SJCRH30 (cell line): Measurements from ENCODE around the gene IPMK. TPM values are rescaled to one million over a fixed set of nuclear protein-coding genes. Genes with fewer than 3 reads are reported as not detected.
A peak's percentile ranks its signal among the peaks of the same experiment; 100 is the strongest.

ENCODE experiments used
- DNase-seq, 2 experiments: peaks; one replicate each; pipeline ENCODE4 v3.0.0-alpha.2; 2015 to 2020
- H3K27ac ChIP-seq: fragments of 250-450 bp; sonication (Bioruptor Pico); 2 replicates; pipeline ENCODE4 v1.5.1; 2020; ENCODE audit warnings: mild to moderate bottlenecking, moderate library complexity
- H3K27me3 ChIP-seq: fragments of 250-450 bp; sonication (Bioruptor Pico); 2 replicates; pipeline ENCODE4 v1.5.1; 2020; ENCODE audit warnings: mild to moderate bottlenecking, moderate library complexity
- H3K36me3 ChIP-seq: fragments of 250-450 bp; sonication (Bioruptor Pico); 2 replicates; pipeline ENCODE4 v1.5.1; 2020; ENCODE audit warnings: mild to moderate bottlenecking, moderate library complexity
- H3K4me1 ChIP-seq: fragments of 250-450 bp; sonication (Bioruptor Pico); 2 replicates; pipeline ENCODE4 v1.5.1; 2020; ENCODE audit warnings: mild to moderate bottlenecking, moderate library complexity
- H3K4me3 ChIP-seq: fragments of 250-450 bp; sonication (Bioruptor Pico); 2 replicates; pipeline ENCODE4 v1.5.1; 2020; ENCODE audit warnings: mild to moderate bottlenecking, moderate library complexity
- H3K9me3 ChIP-seq: fragments of 250-450 bp; sonication (Bioruptor Pico); replicated peaks from 2 replicates; pipeline ENCODE4 v1.5.1; 2020; ENCODE audit warnings: mild to moderate bottlenecking, moderate library complexity
- total RNA-seq: library from RNA; depleted of rRNA; stranded (reverse); fragments of >200 nt; shearing (Covaris generic); gene quantifications from 2 replicates; pipeline ENCODE4 v1.2.3, GENCODE V29; 2014; rRNA removed

The IPMK gene
- total RNA-seq, result 6.1 and 6.5 TPM in 2 replicates

GRCh38 chr10:58267713-58268453 is at the start of gene IPMK:
Gene IPMK (minus strand): TSS chr10:58267894. CDS start chr10:58267611, 283 bp downstream.
- Histone ChIP-seq H3K4me3 (peak within 1 kb of the TSS; percentile 83), H3K9me3 (no peaks in the 10 kb centered on the region), H3K36me3 (no peaks in the 10 kb centered on the region), H3K27me3 (no peaks in the 10 kb centered on the region), H3K4me1 (no peaks in the 10 kb centered on the region; the same call in 1 of the 2 replicates), H3K27ac (peak within 1 kb of the TSS; percentile 59)
- peak; percentile 87 to 89 for DNase-seq

GRCh38 chr10:58316874-58317273 is 49.2 kb upstream of the IPMK start:
- no peak overlapping the region for H3K27ac ChIP-seq
- peaks cover 14% of the 10 kb centered on the region for H3K4me1 ChIP-seq
- no peaks in the 10 kb centered on the region for H3K27me3 ChIP-seq
- no peaks in the 10 kb centered on the region for H3K9me3 ChIP-seq
- no peak for DNase-seq
- no peaks in the 10 kb centered on the region for H3K36me3 ChIP-seq
- no peak overlapping the region for H3K4me3 ChIP-seq

GRCh38 chr10:58311026-58311425 is 43.3 kb upstream of the IPMK start:
- Histone ChIP-seq H3K27ac (no peak overlapping the region), H3K4me1 (no peaks in the 10 kb centered on the region), H3K27me3 (no peaks in the 10 kb centered on the region), H3K9me3 (no peaks in the 10 kb centered on the region), H3K4me3 (no peak overlapping the region), H3K36me3 (no peaks in the 10 kb centered on the region)
- DNase-seq, result no peak

- no peaks in the 10 kb centered on the region for H3K27me3 ChIP-seq
- H3K36me3 ChIP-seq, result no peaks in the 10 kb centered on the region
- H3K9me3 ChIP-seq, result no peaks in the 10 kb centered on the region
- no peak overlapping the region for H3K27ac ChIP-seq
- DNase-seq, result no peak
- no peak overlapping the region for H3K4me3 ChIP-seq
- no peaks in the 10 kb centered on the region for H3K4me1 ChIP-seq
These were observed 40.0 kb upstream of the IPMK start for GRCh38 chr10:58307676-58308075.

- H3K9me3 ChIP-seq, result no peaks in the 10 kb centered on the region
- no peaks in the 10 kb centered on the region for H3K27me3 ChIP-seq
- no peak overlapping the region for H3K27ac ChIP-seq
- H3K36me3 ChIP-seq, result no peaks in the 10 kb centered on the region
- no peak overlapping the region for H3K4me3 ChIP-seq
- no peak for DNase-seq
- no peaks in the 10 kb centered on the region for H3K4me1 ChIP-seq
These were observed 38.1 kb upstream of the IPMK start for GRCh38 chr10:58305821-58306220.

GRCh38 chr10:58304099-58304633 is 36.5 kb upstream of the IPMK start:
- no peaks in the 10 kb centered on the region for H3K36me3 ChIP-seq

GRCh38 chr10:58302254-58302653 is 34.6 kb upstream of the IPMK start:
- H3K27me3 ChIP-seq, result no peaks in the 10 kb centered on the region
- no peak for DNase-seq

More at GRCh38 chr10:58304099-58304633, 36.5 kb upstream of the IPMK start:
- H3K27ac ChIP-seq, result no peak overlapping the region
- no peaks in the 10 kb centered on the region for H3K27me3 ChIP-seq
- no peaks in the 10 kb centered on the region for H3K9me3 ChIP-seq
- no peaks in the 10 kb centered on the region for H3K4me1 ChIP-seq
- no peak for DNase-seq
- H3K4me3 ChIP-seq, result no peak overlapping the region

GRCh38 chr10:58300676-58301075 is 33.0 kb upstream of the IPMK start:
- no peak overlapping the region for H3K4me3 ChIP-seq
- no peaks in the 10 kb centered on the region for H3K27me3 ChIP-seq
- no peak overlapping the region for H3K27ac ChIP-seq
- H3K9me3 ChIP-seq, result no peaks in the 10 kb centered on the region
- no peaks in the 10 kb centered on the region for H3K4me1 ChIP-seq
- H3K36me3 ChIP-seq, result no peaks in the 10 kb centered on the region
- peak in 1 of 2 experiments; percentile 7 for DNase-seq

More at GRCh38 chr10:58302254-58302653, 34.6 kb upstream of the IPMK start:
- Histone ChIP-seq H3K36me3 (no peaks in the 10 kb centered on the region), H3K4me3 (no peak overlapping the region), H3K9me3 (no peaks in the 10 kb centered on the region), H3K27ac (no peak overlapping the region), H3K4me1 (no peaks in the 10 kb centered on the region)

- Histone ChIP-seq H3K27me3 (no peaks in the 10 kb centered on the region), H3K4me3 (no peak overlapping the region), H3K36me3 (no peaks in the 10 kb centered on the region), H3K27ac (no peak overlapping the region), H3K9me3 (no peaks in the 10 kb centered on the region), H3K4me1 (no peaks in the 10 kb centered on the region)
- DNase-seq, result peak; percentile 54 to 82
These were observed 31.9 kb upstream of the IPMK start for GRCh38 chr10:58299580-58299979.

- no peaks in the 10 kb centered on the region for H3K9me3 ChIP-seq
- H3K27me3 ChIP-seq, result no peaks in the 10 kb centered on the region
- no peak for DNase-seq
- no peak overlapping the region for H3K27ac ChIP-seq
- H3K36me3 ChIP-seq, result no peaks in the 10 kb centered on the region; the same call in 1 of the 2 replicates
- H3K4me1 ChIP-seq, result no peaks in the 10 kb centered on the region
- no peak overlapping the region for H3K4me3 ChIP-seq
These were observed 26.3 kb upstream of the IPMK start for GRCh38 chr10:58293989-58294388.

- Histone ChIP-seq H3K27ac (no peak overlapping the region), H3K27me3 (no peaks in the 10 kb centered on the region), H3K4me3 (no peak overlapping the region), H3K4me1 (no peaks in the 10 kb centered on the region), H3K9me3 (no peaks in the 10 kb centered on the region), H3K36me3 (no peaks in the 10 kb centered on the region; the same call in 1 of the 2 replicates)
- peak in 1 of 2 experiments; percentile 52 for DNase-seq
These were observed 24.0 kb upstream of the IPMK start for GRCh38 chr10:58291538-58292174.

GRCh38 chr10:58282615-58283014 is 14.9 kb upstream of the IPMK start:
- no peak overlapping the region for H3K4me3 ChIP-seq
- peaks cover 17% of the 10 kb centered on the region for H3K36me3 ChIP-seq
- no peaks in the 10 kb centered on the region for H3K9me3 ChIP-seq
- H3K4me1 ChIP-seq, result no peaks in the 10 kb centered on the region; the same call in none of the 2 replicates
- no peak for DNase-seq
- H3K27ac ChIP-seq, result no peak overlapping the region
- H3K27me3 ChIP-seq, result no peaks in the 10 kb centered on the region

GRCh38 chr10:58281092-58281752 is 13.5 kb upstream of the IPMK start:
- no peak overlapping the region for H3K4me3 ChIP-seq

GRCh38 chr10:58280477-58280876 is 12.8 kb upstream of the IPMK start:
- H3K4me1 ChIP-seq, result no peaks in the 10 kb centered on the region; the same call in none of the 2 replicates
- no peaks in the 10 kb centered on the region for H3K9me3 ChIP-seq
- no peak overlapping the region for H3K27ac ChIP-seq
- no peaks in the 10 kb centered on the region for H3K27me3 ChIP-seq
- peaks cover 19% of the 10 kb centered on the region for H3K36me3 ChIP-seq
- no peak overlapping the region for H3K4me3 ChIP-seq
- no peak for DNase-seq

More at GRCh38 chr10:58281092-58281752, 13.5 kb upstream of the IPMK start:
- H3K27ac ChIP-seq, result no peak overlapping the region
- DNase-seq, result no peak
- no peaks in the 10 kb centered on the region for H3K9me3 ChIP-seq
- no peaks in the 10 kb centered on the region; the same call in none of the 2 replicates for H3K4me1 ChIP-seq
- peaks cover 19% of the 10 kb centered on the region for H3K36me3 ChIP-seq
- no peaks in the 10 kb centered on the region for H3K27me3 ChIP-seq

- H3K4me3 ChIP-seq, result no peak overlapping the region
- no peak for DNase-seq
- no peak overlapping the region for H3K27ac ChIP-seq
- no peaks in the 10 kb centered on the region for H3K27me3 ChIP-seq
- no peaks in the 10 kb centered on the region for H3K9me3 ChIP-seq
- H3K36me3 ChIP-seq, result peaks cover 19% of the 10 kb centered on the region
- no peaks in the 10 kb centered on the region; the same call in none of the 2 replicates for H3K4me1 ChIP-seq
These were observed 11.2 kb upstream of the IPMK start for GRCh38 chr10:58278962-58279307.
